Dedifferentiated amniotic fluid mesenchymal stem cell (primary cell): ENCODE results near the gene USP13.

Source experiments
- DNase-seq: peaks from one replicate; pipeline ENCODE4 v3.0.0-alpha.2; 2016; ENCODE audit errors: extremely low spot score

Gene USP13

GRCh38 chr3:179796421-179796820 is 143.6 kb downstream of the USP13 start:
- DNase-seq = no peak

GRCh38 chr3:179797192-179797591 is 144.4 kb downstream of the USP13 start:
- no peak for DNase-seq

- DNase-seq = peak; percentile 96
Observed at GRCh38 chr3:179801263-179801662, 148.4 kb downstream of the USP13 start.

GRCh38 chr3:179801856-179802255 is 149.0 kb downstream of the USP13 start:
- DNase-seq = peak; percentile 28

GRCh38 chr3:179806177-179806576 is 153.3 kb downstream of the USP13 start:
- peak; percentile 46 for DNase-seq

GRCh38 chr3:179807588-179807987 is 154.7 kb downstream of the USP13 start:
- DNase-seq = no peak

- DNase-seq = no peak
Observed at GRCh38 chr3:179809639-179810038, 156.8 kb downstream of the USP13 start.

GRCh38 chr3:179811321-179812095 is 158.7 kb downstream of the USP13 start:
- DNase-seq = peak; percentile 83

GRCh38 chr3:179812096-179812382 is 159.2 kb downstream of the USP13 start:
- no peak for DNase-seq

GRCh38 chr3:179819379-179819778 is 166.5 kb downstream of the USP13 start:
- no peak for DNase-seq

- DNase-seq = no peak
Observed at GRCh38 chr3:179822296-179822695, 169.5 kb downstream of the USP13 start.

- DNase-seq = no peak
Observed at GRCh38 chr3:179825527-179826246, 172.8 kb downstream of the USP13 start.

GRCh38 chr3:179826247-179826637 is 173.4 kb downstream of the USP13 start:
- DNase-seq = no peak

GRCh38 chr3:179828738-179829137 is 175.9 kb downstream of the USP13 start:
- no peak for DNase-seq

- DNase-seq = no peak
Observed at GRCh38 chr3:179829401-179829800, 176.6 kb downstream of the USP13 start.

- DNase-seq = no peak
Observed at GRCh38 chr3:179832333-179832854, 179.6 kb downstream of the USP13 start.

- DNase-seq = no peak
Observed at GRCh38 chr3:179833294-179833693, 180.5 kb downstream of the USP13 start.

- DNase-seq = no peak
Observed at GRCh38 chr3:179837374-179837773, 184.5 kb downstream of the USP13 start.
